ENCODE data around the gene PMS2. TPM values are rescaled to one million over a fixed set of nuclear protein-coding genes. Genes with fewer than 3 reads are reported as not detected.

Gene PMS2
- total RNA-seq, 6 donors from 2014 or later: 5.1 to 15.7 (median 9.7) TPM

- Histone ChIP-seq H3K27ac (no peak overlapping the region), H3K4me3 (no peak overlapping the region), H3K4me1 (no peaks in the 10 kb centered on the region), H3K27me3 (no peaks in the 10 kb centered on the region), H3K9me3 (no peaks in the 10 kb centered on the region), H3K36me3 (peaks cover 29 to 84% (median 48%) of the 10 kb centered on the region in 4 donors)
- TF ChIP-seq POLR2A (IDR thresholded peaks at IDR 0.05) (no peak), POLR2AphosphoS5 (IDR thresholded peaks at IDR 0.05) (no peak)
- WGBS, 2 donors: 74 to 87% methylated on average over 4 of the region's 4 CpGs
- DNase-seq (no peak), ATAC-seq (ENCODE audit: low FRiP score in 2 of 2) (no peak)
These were observed 40.9 kb upstream of the PMS2 start for GRCh38 chr7:6049780-6050179.

GRCh38 chr7:6035686-6036085, 26.8 kb upstream of the PMS2 start:
- ATAC-seq (ENCODE audit: low FRiP score in 2 of 2) (no peak), DNase-seq (no peak)
- Histone ChIP-seq H3K9me3 (no peaks in the 10 kb centered on the region), H3K27me3 (no peaks in the 10 kb centered on the region), H3K4me3 (no peak overlapping the region), H3K4me1 (no peaks in the 10 kb centered on the region), H3K27ac (no peak overlapping the region), H3K36me3 (peaks cover 25 to 94% (median 67%) of the 10 kb centered on the region in 4 donors)
- TF ChIP-seq POLR2AphosphoS5 (IDR thresholded peaks at IDR 0.05) (no peak), POLR2A (IDR thresholded peaks at IDR 0.05) (no peak), CTCF (IDR thresholded peaks at IDR 0.05) (no peak), EP300 (IDR thresholded peaks at IDR 0.05) (no peak)
- 94 to 100% methylated on average over 9 to 13 of the region's 13 CpGs for WGBS, 2 donors

- Histone ChIP-seq H3K9me3 (no peaks in the 10 kb centered on the region), H3K36me3 (peaks cover 20 to 94% (median 62%) of the 10 kb centered on the region in 4 donors), H3K27ac (no peak overlapping the region), H3K27me3 (no peaks in the 10 kb centered on the region), H3K4me3 (no peak overlapping the region), H3K4me1 (no peaks in the 10 kb centered on the region)
- no peak for DNase-seq
- ATAC-seq (ENCODE audit: low FRiP score in 2 of 2): no peak
- 91 to 96% methylated on average over 10 of the region's 10 CpGs for WGBS, 2 donors
- no peak for TF ChIP-seq POLR2A (IDR thresholded peaks at IDR 0.05)
These were observed 26.3 kb upstream of the PMS2 start for GRCh38 chr7:6035165-6035564.

DNA sequence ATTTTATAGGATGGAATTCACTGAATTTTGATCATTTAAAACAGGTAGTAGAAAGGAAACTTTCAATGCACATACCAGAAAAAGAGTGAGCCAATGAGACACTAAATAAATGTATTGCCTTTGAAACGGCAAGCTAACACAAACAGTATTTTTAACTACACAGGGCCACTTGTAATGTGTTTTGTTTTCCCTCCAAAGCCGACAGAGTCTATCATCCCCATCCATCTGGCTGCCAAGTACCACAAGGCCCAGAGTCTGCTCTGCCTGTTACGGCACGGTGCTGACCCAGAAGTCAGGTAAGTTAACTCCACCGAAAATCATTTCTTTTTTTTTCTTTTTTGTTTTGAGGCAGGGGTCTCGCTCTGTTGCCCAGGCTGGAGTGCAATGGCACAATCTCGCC, 23.8 kb upstream of the PMS2 start:
- ATAC-seq (ENCODE audit: low FRiP score in 2 of 2): no peak
- Histone ChIP-seq H3K4me3 (no peak overlapping the region), H3K4me1 (no peaks in the 10 kb centered on the region)

GRCh38 chr7:6032167-6032566, 23.3 kb upstream of the PMS2 start:
- Histone ChIP-seq H3K9me3 (no peaks in the 10 kb centered on the region), H3K4me3 (no peak overlapping the region), H3K27ac (no peak overlapping the region), H3K27me3 (no peaks in the 10 kb centered on the region), H3K36me3 (peaks cover 10 to 93% (median 48%) of the 10 kb centered on the region in 4 donors), H3K4me1 (peaks cover 0 to 3% (median under 1%) of the 10 kb centered on the region in 4 donors)
- TF ChIP-seq POLR2AphosphoS5 (IDR thresholded peaks at IDR 0.05): no peak
- TF ChIP-seq POLR2A (IDR thresholded peaks at IDR 0.05): no peak
- no peak for TF ChIP-seq EP300 (IDR thresholded peaks at IDR 0.05)
- TF ChIP-seq CTCF (IDR thresholded peaks at IDR 0.05): no peak
- ATAC-seq (ENCODE audit: low FRiP score in 2 of 2): no peak
- WGBS, 2 donors: 85 to 89% methylated on average over 5 of the region's 5 CpGs
- DNase-seq: no peak

More for the DNA sequence above, 23.8 kb upstream of the PMS2 start:
- H3K9me3 ChIP-seq: no peaks in the 10 kb centered on the region
- no peaks in the 10 kb centered on the region for H3K27me3 ChIP-seq
- 91% methylated on average over 7 of the region's 7 CpGs for WGBS, 2 donors
- TF ChIP-seq CTCF (IDR thresholded peaks at IDR 0.05) (no peak), POLR2AphosphoS5 (IDR thresholded peaks at IDR 0.05) (no peak)
- DNase-seq: no peak
- H3K36me3 ChIP-seq: peaks cover 13 to 93% (median 49%) of the 10 kb centered on the region in 4 donors
- H3K27ac ChIP-seq: no peak overlapping the region

DNA sequence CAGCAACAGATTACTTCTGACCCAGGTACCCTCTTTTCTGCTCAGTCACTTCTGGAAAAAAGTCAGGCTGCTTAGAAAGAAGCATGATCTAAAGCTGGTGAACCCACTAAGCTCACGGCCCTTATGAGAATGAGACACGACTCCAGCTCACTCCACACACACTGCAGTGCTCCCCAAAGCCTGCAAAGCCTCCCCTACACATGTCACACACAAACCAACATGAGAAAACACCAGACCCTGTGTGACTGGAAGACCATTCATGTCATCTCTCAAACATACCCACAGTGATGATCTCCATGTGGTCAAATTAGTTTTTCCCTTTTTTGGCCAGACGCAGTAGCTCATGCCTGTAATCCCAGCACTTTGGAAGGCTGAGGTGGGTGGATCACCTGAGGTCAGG, 22.7 kb upstream of the PMS2 start:
- TF ChIP-seq EP300 (IDR thresholded peaks at IDR 0.05) (no peak), CTCF (IDR thresholded peaks at IDR 0.05) (no peak), POLR2A (IDR thresholded peaks at IDR 0.05) (no peak), POLR2AphosphoS5 (IDR thresholded peaks at IDR 0.05) (no peak)
- Histone ChIP-seq H3K4me3 (no peak overlapping the region), H3K27ac (no peak overlapping the region), H3K36me3 (peaks cover 4 to 91% (median 51%) of the 10 kb centered on the region in 4 donors), H3K9me3 (no peaks in the 10 kb centered on the region), H3K4me1 (peaks cover 0 to 9% (median 6%) of the 10 kb centered on the region in 4 donors), H3K27me3 (no peaks in the 10 kb centered on the region)
- 87 to 96% methylated on average over 3 of the region's 3 CpGs for WGBS, 2 donors
- ATAC-seq (ENCODE audit: low FRiP score in 2 of 2): no peak
- no peak for DNase-seq

All from upper lobe of left lung (tissue), 6 donors.